Skeletal muscle tissue (tissue), 4 donors: ENCODE data around the gene WDR48. TPM values are rescaled to one million over a fixed set of nuclear protein-coding genes. Genes with fewer than 3 reads are reported as not detected.

Experiments used
- H3K27ac ChIP-seq: one replicate; pipeline ENCODE4 v1.7.0; 2013; ENCODE audit warnings: mild to moderate bottlenecking, low read depth, low read length, inconsistent platforms
- H3K27me3 ChIP-seq, 3 donors: one replicate each; pipeline ENCODE4 v1.7.0; 2013; ENCODE audit warnings: low read length in 3 of 3; ENCODE audit not compliant: control insufficient read depth in 3 of 3, insufficient read depth in 3 of 3
- H3K36me3 ChIP-seq, 3 donors: one replicate each; pipeline ENCODE4 v1.7.0; 2013; ENCODE audit warnings: low read length in 3 of 3; ENCODE audit not compliant: control insufficient read depth in 3 of 3, insufficient read depth in 3 of 3
- H3K4me1 ChIP-seq, 3 donors: one replicate each; pipeline ENCODE4 v1.7.0; 2013; ENCODE audit warnings: low read length in 3 of 3, mild to moderate bottlenecking in 3 of 3; ENCODE audit not compliant: control insufficient read depth in 3 of 3, insufficient read depth in 3 of 3
- H3K4me3 ChIP-seq, 3 donors: one replicate each; pipeline ENCODE4 v1.7.0; 2013; ENCODE audit warnings: low read length in 3 of 3
- H3K9ac ChIP-seq, 3 donors: one replicate each; pipeline ENCODE4 v1.7.0; 2013; ENCODE audit warnings: low read length in 3 of 3, mild to moderate bottlenecking in 3 of 3, moderate library complexity in 2 of 3, low read depth in 1 of 3
- H3K9me3 ChIP-seq, 3 donors: one replicate each; pipeline ENCODE4 v1.7.0; 2013; ENCODE audit warnings: low read length in 3 of 3; ENCODE audit not compliant: control insufficient read depth in 3 of 3
- total RNA-seq: library from RNA; depleted of rRNA; stranded (reverse); fragments of >200 nt; gene quantifications from one replicate; pipeline ENCODE4 v1.2.3, GENCODE V29; 2014
- donor health status: Osteomylitis.

The WDR48 gene
- total RNA-seq = 39.1 TPM

DNA sequence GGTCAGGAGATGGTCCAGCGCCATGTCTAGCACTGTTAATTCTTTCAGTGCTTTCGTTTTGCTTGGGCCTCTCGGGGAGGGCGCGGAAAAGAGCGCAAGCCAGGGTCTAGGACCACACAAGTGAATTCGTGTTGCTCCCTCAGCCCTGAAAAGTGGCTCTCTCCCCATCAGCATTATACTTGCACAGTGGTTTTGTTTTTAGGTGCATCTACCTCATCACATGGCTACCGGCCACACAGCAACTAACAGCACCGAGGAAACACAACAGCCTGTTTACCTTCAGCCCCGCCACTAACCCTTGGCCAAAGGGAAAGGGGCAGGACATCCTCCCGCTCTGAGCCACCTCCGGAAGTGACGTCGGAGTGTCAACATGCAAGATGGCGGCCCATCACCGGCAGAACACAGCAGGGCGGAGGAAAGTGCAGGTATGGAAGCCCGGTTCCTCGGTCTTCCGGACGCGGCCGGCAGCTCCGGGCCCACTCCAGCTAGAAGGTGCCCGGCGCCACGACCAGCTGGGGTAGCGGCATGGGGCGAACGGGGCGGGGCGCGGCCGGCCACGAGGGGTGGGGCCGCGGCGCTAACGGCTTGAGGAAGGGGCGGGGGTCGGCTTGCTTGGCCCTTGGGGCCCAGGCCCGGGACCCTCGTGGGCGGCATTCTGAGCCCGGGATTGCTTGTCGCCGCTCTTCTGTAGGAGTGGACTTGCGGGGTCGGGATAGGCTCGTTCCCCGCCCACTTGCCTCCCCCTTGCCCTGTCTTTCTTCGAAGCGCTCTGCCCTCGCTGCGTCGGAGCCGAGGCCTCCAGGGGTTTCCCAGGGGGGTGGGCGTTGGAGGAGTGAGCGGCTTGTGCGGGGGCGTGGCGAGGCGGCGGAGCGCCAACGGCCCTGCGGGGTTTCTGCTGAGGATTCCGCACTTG, at the start of gene WDR48, which contains the start of gene SCN11A:
Gene WDR48, plus strand, starts transcription at position 368 of the 913 bp plus-strand sequence. Its CDS starts 10 bp downstream, at position 378.
Gene SCN11A, minus strand, starts transcription at position 296 of the 913 bp plus-strand sequence. CDS start 101,582 bp downstream, outside the sequence.
- Histone ChIP-seq H3K9me3 (no peaks in the 10 kb centered on the region), H3K9ac (peak within 1 kb of the TSS; percentile 78 to 89 (median 79)), H3K27me3 (no peaks in the 10 kb centered on the region), H3K36me3 (no peaks in the 10 kb centered on the region), H3K4me3 (peak within 1 kb of the TSS; percentile 86 to 93 (median 87)), H3K4me1 (peaks cover 6 to 15% (median 12%) of the 10 kb centered on the region in 3 donors), H3K27ac (peak within 1 kb of the TSS; percentile 85)

DNA sequence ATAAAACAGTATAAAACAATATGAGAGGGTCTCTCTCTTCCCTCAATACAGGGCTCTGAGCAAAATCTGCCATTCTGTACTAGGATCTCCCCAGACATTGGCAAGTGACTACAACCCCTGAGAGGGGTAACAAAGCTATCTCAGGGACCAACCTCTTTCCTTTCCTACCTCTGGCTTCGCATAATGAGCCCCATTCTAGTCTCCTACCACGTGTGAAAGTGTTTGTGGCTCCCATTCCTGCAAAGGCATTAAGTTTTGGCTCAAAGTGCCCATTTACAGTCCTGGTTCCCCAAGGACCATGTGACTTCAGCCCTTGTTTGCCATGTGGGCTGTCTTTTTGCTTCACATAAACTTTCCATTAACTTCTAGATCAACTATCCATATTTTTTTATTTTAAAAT, 46.5 kb upstream of the WDR48 start:
- Histone ChIP-seq H3K4me1 (no peaks in the 10 kb centered on the region), H3K27ac (no peak overlapping the region), H3K27me3 (no peaks in the 10 kb centered on the region), H3K9me3 (no peaks in the 10 kb centered on the region), H3K36me3 (no peaks in the 10 kb centered on the region), H3K4me3 (no peak overlapping the region), H3K9ac (no peak overlapping the region)

DNA sequence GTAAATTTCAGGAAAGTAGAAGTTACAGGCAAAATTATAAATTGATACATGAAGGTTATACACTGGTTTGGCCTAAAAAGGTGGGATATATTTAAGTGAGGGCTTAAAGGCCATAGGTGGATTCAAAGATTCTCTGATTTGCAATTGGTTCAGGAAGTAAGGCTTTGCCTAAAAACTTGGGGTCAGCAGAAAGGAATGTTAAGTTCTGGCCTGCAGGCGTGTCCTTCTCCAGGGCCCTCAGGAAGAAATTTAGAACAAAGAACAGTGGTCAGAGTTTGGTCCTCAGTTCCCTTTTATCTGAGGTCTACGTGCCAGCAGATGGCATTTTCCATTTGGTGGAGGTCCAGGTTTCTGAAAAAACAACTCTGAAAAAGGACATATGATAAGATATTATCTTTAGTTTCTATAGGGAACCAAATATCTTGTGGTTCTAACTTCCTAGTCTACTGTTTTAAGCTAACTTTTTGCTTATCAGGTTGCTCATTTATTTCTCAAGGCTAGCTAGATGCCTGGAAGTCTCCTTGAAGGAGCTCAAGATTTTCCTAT, 40.6 kb upstream of the WDR48 start:
- Histone ChIP-seq H3K27me3 (no peaks in the 10 kb centered on the region), H3K4me1 (no peaks in the 10 kb centered on the region), H3K9ac (no peak overlapping the region), H3K9me3 (no peaks in the 10 kb centered on the region), H3K27ac (no peak overlapping the region), H3K36me3 (no peaks in the 10 kb centered on the region), H3K4me3 (no peak overlapping the region)

DNA sequence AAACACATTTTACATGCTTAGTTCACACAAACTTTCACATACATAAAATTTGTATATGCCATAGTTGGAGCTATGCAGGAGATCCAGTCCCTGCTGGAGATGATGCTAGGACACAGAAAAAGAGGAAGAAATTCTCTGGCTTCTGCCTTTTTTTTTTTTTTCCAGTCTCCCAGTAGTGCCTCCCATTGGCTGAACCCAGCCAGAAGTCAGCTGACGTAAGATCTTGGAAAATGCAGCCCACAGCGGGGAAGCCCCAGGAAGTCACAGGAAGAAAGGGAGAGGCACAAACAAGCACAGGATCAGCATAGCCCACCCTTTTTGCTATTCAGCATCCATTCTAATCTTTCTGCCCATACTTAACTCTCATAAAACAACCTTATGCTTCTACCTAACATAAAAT, 38.5 kb upstream of the WDR48 start:
- H3K36me3 ChIP-seq = no peaks in the 10 kb centered on the region
- no peaks in the 10 kb centered on the region for H3K9me3 ChIP-seq
- no peak overlapping the region for H3K27ac ChIP-seq
- H3K4me1 ChIP-seq = no peaks in the 10 kb centered on the region
- no peak overlapping the region for H3K9ac ChIP-seq
- no peaks in the 10 kb centered on the region for H3K27me3 ChIP-seq
- H3K4me3 ChIP-seq = no peak overlapping the region

DNA sequence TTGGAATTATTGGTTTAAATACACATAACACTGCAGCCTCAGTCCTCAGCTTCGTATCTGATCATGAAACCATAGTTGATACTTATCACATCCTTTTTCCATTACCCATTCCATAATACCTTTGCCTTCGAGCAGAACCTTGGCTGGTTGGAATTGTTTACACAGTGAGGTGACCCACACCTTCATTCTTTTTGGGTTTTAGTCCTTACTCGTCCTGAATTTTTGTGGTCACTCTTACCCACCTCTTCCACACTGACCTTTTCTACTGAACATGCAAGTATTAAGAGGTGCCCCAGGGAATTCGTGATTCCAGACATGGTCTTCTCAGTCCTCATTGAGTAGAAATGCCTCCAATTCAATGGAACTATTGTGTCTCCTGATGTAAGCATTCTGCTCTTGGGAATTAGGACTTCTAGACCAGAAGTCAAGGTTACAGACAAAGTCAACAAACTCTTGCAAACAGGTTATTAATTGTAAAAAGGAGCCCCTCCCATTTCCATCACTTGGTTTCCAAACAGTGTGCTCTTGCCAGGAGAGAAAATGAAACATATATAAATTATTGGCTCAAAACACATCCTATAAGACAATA, 37.8 kb upstream of the WDR48 start:
- H3K36me3 ChIP-seq = no peaks in the 10 kb centered on the region

DNA sequence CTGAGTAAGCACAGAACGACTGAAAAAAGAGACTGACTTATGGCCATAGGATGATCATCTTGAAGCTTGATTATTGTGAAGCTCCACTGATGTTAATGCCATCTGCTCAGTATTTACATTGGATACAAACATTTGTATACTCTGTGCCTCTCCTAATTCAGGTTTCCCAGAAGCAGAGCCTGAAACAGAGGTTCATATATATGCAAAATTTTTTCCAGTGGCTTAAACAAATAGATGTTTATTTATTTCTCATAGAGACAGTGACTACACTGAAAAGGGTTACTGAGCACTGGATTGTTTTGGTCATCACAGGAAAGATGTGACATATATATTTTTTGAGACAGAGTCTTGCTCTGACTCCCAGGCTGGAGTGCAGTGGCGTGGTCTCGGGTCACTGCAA, 36.4 kb upstream of the WDR48 start:
- no peaks in the 10 kb centered on the region for H3K9me3 ChIP-seq
- no peaks in the 10 kb centered on the region for H3K36me3 ChIP-seq
- no peak overlapping the region for H3K4me3 ChIP-seq
- H3K27ac ChIP-seq = no peak overlapping the region
- H3K27me3 ChIP-seq = no peaks in the 10 kb centered on the region
- H3K4me1 ChIP-seq = no peaks in the 10 kb centered on the region
- H3K9ac ChIP-seq = no peak overlapping the region

More for the DNA sequence above, 37.8 kb upstream of the WDR48 start:
- Histone ChIP-seq H3K9ac (no peak overlapping the region), H3K4me1 (no peaks in the 10 kb centered on the region), H3K27me3 (no peaks in the 10 kb centered on the region), H3K27ac (no peak overlapping the region), H3K4me3 (no peak overlapping the region), H3K9me3 (no peaks in the 10 kb centered on the region)

DNA sequence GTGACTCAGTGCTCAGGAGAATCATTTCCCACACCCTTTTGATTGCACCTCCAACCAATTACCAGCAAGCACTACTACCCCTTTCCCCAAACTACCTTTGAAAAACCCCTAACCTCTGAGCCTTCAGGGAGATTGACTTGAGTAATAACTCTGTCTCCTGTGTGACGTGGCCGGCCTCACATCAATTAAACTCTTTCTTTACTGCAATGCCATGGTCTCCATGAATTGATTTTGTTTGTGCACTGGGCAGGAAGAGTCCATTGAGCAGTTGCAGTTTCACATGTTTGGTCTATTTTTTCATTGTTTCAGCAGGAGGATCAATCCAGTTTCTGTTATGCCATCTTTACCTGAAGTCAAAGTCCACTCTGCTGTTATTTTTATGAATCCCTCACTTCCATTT, 32.5 kb upstream of the WDR48 start:
- Histone ChIP-seq H3K27ac (no peak overlapping the region), H3K27me3 (no peaks in the 10 kb centered on the region), H3K4me3 (no peak overlapping the region), H3K9me3 (no peaks in the 10 kb centered on the region), H3K4me1 (no peaks in the 10 kb centered on the region), H3K9ac (no peak overlapping the region), H3K36me3 (no peaks in the 10 kb centered on the region)

DNA sequence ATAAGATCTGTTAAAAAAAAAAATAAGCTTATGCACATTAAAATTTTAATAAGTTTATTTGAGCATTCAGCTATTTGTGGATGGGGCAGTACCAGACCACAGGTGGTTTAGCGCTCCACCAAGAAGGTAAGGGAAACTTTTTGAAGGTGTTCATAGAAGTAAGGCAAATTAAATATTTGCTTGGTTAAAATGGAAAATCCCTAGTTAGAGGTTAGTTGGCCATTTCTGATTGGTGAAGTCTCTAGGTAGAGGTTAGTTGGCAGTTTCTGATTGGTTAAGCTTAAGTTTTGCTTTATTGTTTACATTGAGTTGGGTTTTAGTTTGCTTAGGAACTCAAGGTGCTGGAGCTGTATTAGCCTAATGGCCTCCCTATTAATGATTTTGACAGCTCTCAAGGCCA, 30.8 kb upstream of the WDR48 start:
- H3K27me3 ChIP-seq = no peaks in the 10 kb centered on the region
- no peak overlapping the region for H3K27ac ChIP-seq
- H3K4me1 ChIP-seq = no peaks in the 10 kb centered on the region
- H3K9ac ChIP-seq = no peak overlapping the region
- no peaks in the 10 kb centered on the region for H3K36me3 ChIP-seq
- no peaks in the 10 kb centered on the region for H3K9me3 ChIP-seq
- H3K4me3 ChIP-seq = no peak overlapping the region

DNA sequence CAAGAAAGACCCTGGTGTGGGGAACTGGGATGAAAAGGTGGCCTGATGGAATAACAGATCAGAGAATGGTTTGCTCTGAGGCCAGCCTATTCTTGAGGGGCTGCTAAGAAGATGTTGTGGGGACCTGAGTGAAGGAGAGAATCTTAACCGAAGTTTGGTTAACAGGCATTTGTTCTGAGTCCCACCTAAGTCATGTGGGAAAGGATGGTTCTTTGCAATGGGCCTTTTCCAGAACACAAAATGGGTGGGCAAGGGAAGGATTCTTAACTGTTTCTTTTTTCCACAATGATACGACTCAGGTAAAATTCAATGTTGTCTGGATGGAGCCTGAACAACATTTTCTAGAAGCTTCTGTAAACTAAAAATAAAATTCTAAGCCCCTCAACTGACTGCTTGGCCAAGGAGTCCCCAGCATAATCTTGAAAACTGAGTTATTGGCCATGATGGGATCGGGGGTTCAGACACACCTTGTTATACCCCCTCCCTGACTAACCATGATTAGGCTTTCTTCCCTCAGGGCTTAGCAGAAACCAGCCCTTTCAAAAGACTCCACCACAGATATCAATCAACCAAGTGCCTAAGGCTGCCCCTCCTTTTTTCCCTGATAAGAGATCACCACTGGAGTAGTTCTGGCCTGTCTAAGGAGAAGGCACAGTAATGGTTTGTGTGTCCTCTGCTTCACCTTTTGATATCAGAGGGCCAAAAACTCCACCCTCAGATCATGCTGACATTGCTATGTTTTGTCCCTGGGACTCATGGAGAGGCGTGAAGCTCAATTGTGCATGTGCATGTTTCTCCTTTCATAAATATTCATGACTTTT, 30.1 kb upstream of the WDR48 start:
- H3K4me1 ChIP-seq = no peaks in the 10 kb centered on the region
- H3K27me3 ChIP-seq = no peaks in the 10 kb centered on the region
- no peaks in the 10 kb centered on the region for H3K36me3 ChIP-seq
- no peak overlapping the region for H3K9ac ChIP-seq
- H3K27ac ChIP-seq = no peak overlapping the region
- H3K9me3 ChIP-seq = no peaks in the 10 kb centered on the region
- no peak overlapping the region for H3K4me3 ChIP-seq
